Activated CD4-positive, alpha-beta memory T cell treated with anti-CD3 and anti-CD28 coated beads for 36 hours (primary cell): Measurements from ENCODE around the gene ITSN1. TPM values are rescaled to one million over a fixed set of nuclear protein-coding genes. Genes with fewer than 3 reads are reported as not detected.

Source experiments
- CTCF ChIA-PET: fragments of 350-600 bp; sonication (Branson Sonifier 250); formaldehyde crosslinking; loops from one replicate; lab custom pipeline; 2021; ENCODE audit warnings: antibody characterized with exemption, inconsistent platforms; lab: Charles Lee
- POLR2A ChIA-PET: fragments of 350-600 bp; sonication (Branson Sonifier 250); formaldehyde crosslinking; loops from one replicate; lab custom pipeline; 2021; ENCODE audit warnings: antibody characterized with exemption; lab: Charles Lee
- DNase-seq: peaks from one replicate; pipeline ENCODE4 v3.0.0-alpha.2; 2020
- H3K27ac Mint-ChIP-seq: one replicate; pipeline ENCODE4 v1.8.0; 2021; ENCODE audit warnings: mixed read lengths
- H3K27me3 Mint-ChIP-seq: one replicate; pipeline ENCODE4 v1.8.0; 2021; ENCODE audit warnings: mixed read lengths
- H3K36me3 Mint-ChIP-seq: one replicate; pipeline ENCODE4 v1.8.0; 2021; ENCODE audit warnings: mixed read lengths
- H3K4me1 Mint-ChIP-seq: one replicate; pipeline ENCODE4 v1.8.0; 2021; ENCODE audit warnings: low read depth, mixed read lengths
- H3K4me3 Mint-ChIP-seq: one replicate; pipeline ENCODE4 v1.8.0; 2021; ENCODE audit warnings: mild to moderate bottlenecking, mixed read lengths
- H3K9me3 Mint-ChIP-seq: one replicate; pipeline ENCODE4 v1.8.0; 2021; ENCODE audit warnings: mixed read lengths
- intact Hi-C: fragments of 100-400 bp; cut with micrococcal nuclease; formaldehyde crosslinking; loops from one replicate; pipeline ENCODE4 v1.15.1; 2023
- total RNA-seq, 2 experiments: library from RNA; stranded (reverse); gene quantifications; one replicate each; pipeline ENCODE4 v1.2.3, GENCODE V29; 2021

The ITSN1 gene
- total RNA-seq, 2 experiments from 2014 or later: 3.2 to 4.5 TPM

- Mint-ChIP-seq H3K36me3 (no peaks in the 10 kb centered on the region), H3K9me3 (no peaks in the 10 kb centered on the region), H3K4me1 (peaks cover 7% of the 10 kb centered on the region), H3K27me3 (peaks cover 4% of the 10 kb centered on the region), H3K27ac (no peak overlapping the region), H3K4me3 (no peak overlapping the region)
- CTCF ChIA-PET: no interaction called here
- no peak for DNase-seq
- POLR2A ChIA-PET: no interaction called here
- intact Hi-C loops: no loop called here
These were observed 247.9 kb downstream of the ITSN1 start for GRCh38 chr21:33890187-33890586.

GRCh38 chr21:33892853-33893252 lies 250.6 kb downstream of the ITSN1 start:
- ChIA-PET CTCF (interaction anchor here (1.2 kb wide), 2 partner anchors 16 to 455 kb away, joined by 3 to 4 read pairs; no protein-coding TSS in a partner anchor), POLR2A (no interaction called here)
- intact Hi-C loops: no loop called here
- Mint-ChIP-seq H3K27me3 (peaks cover 9% of the 10 kb centered on the region), H3K9me3 (no peaks in the 10 kb centered on the region), H3K4me1 (peaks cover 12% of the 10 kb centered on the region), H3K27ac (no peak overlapping the region), H3K36me3 (no peaks in the 10 kb centered on the region), H3K4me3 (no peak overlapping the region)
- DNase-seq: no peak

GRCh38 chr21:33893917-33894316 lies 251.6 kb downstream of the ITSN1 start:
- no peak for DNase-seq
- POLR2A ChIA-PET: no interaction called here
- Mint-ChIP-seq H3K9me3 (no peaks in the 10 kb centered on the region), H3K4me3 (no peak overlapping the region), H3K36me3 (no peaks in the 10 kb centered on the region), H3K4me1 (peaks cover 12% of the 10 kb centered on the region), H3K27me3 (peaks cover 9% of the 10 kb centered on the region), H3K27ac (no peak overlapping the region)
- CTCF ChIA-PET: interaction anchor here (0.7 to 1.2 kb wide), 2 partner anchors 15 to 454 kb away, joined by 3 read pairs; no protein-coding TSS in a partner anchor
- intact Hi-C loops: no loop called here

GRCh38 chr21:33894736-33895288 lies 252.5 kb downstream of the ITSN1 start:
- intact Hi-C loops: no loop called here
- no peaks in the 10 kb centered on the region for H3K9me3 Mint-ChIP-seq
- POLR2A ChIA-PET: no interaction called here

GRCh38 chr21:33895356-33895755 lies 253.1 kb downstream of the ITSN1 start:
- POLR2A ChIA-PET: no interaction called here
- peaks cover 12% of the 10 kb centered on the region for H3K4me1 Mint-ChIP-seq
- H3K36me3 Mint-ChIP-seq: no peaks in the 10 kb centered on the region
- no peak for DNase-seq
- CTCF ChIA-PET: interaction anchor here (0.8 kb wide), 1 partner anchor 228 kb away, joined by 3 read pairs; no protein-coding TSS in a partner anchor
- no peak overlapping the region for H3K4me3 Mint-ChIP-seq
- intact Hi-C loops: no loop called here
- H3K27ac Mint-ChIP-seq: no peak overlapping the region
- H3K9me3 Mint-ChIP-seq: no peaks in the 10 kb centered on the region
- H3K27me3 Mint-ChIP-seq: peaks cover 9% of the 10 kb centered on the region

More at GRCh38 chr21:33894736-33895288, 252.5 kb downstream of the ITSN1 start:
- CTCF ChIA-PET: interaction anchor here (0.7 to 0.8 kb wide), 2 partner anchors 228 to 453 kb away, joined by 3 read pairs; no protein-coding TSS in a partner anchor
- Mint-ChIP-seq H3K4me1 (peaks cover 12% of the 10 kb centered on the region), H3K4me3 (no peak overlapping the region), H3K27ac (no peak overlapping the region), H3K36me3 (no peaks in the 10 kb centered on the region), H3K27me3 (peaks cover 9% of the 10 kb centered on the region)
- peak; percentile 78 for DNase-seq

- Mint-ChIP-seq H3K4me3 (no peak overlapping the region), H3K27me3 (peaks cover 9% of the 10 kb centered on the region), H3K9me3 (no peaks in the 10 kb centered on the region), H3K4me1 (peaks cover 12% of the 10 kb centered on the region), H3K36me3 (peaks cover 3% of the 10 kb centered on the region), H3K27ac (no peak overlapping the region)
- intact Hi-C loops: no loop called here
- no peak for DNase-seq
- ChIA-PET POLR2A (no interaction called here), CTCF (interaction anchor here (0.5 to 0.9 kb wide), 4 partner anchors 70 to 308 kb away, joined by 3 read pairs; partner anchors contain the start of gene DONSON)
These were observed 254.4 kb downstream of the ITSN1 start for GRCh38 chr21:33896691-33897090.

GRCh38 chr21:33897098-33897497 lies 254.8 kb downstream of the ITSN1 start:
- H3K36me3 Mint-ChIP-seq: peaks cover 5% of the 10 kb centered on the region
- H3K4me1 Mint-ChIP-seq: peaks cover 12% of the 10 kb centered on the region
- H3K27ac Mint-ChIP-seq: no peak overlapping the region
- H3K27me3 Mint-ChIP-seq: peaks cover 9% of the 10 kb centered on the region
- no peaks in the 10 kb centered on the region for H3K9me3 Mint-ChIP-seq
- no peak for DNase-seq
- ChIA-PET POLR2A (no interaction called here), CTCF (interaction anchor here (0.5 to 0.9 kb wide), 2 partner anchors 69 to 308 kb away, joined by 3 read pairs; partner anchors contain the start of gene DONSON)
- no peak overlapping the region for H3K4me3 Mint-ChIP-seq
- intact Hi-C loops: no loop called here

- Mint-ChIP-seq H3K36me3 (peaks cover 10% of the 10 kb centered on the region), H3K4me3 (no peak overlapping the region), H3K27me3 (peaks cover 9% of the 10 kb centered on the region), H3K4me1 (peaks cover 12% of the 10 kb centered on the region), H3K27ac (no peak overlapping the region), H3K9me3 (no peaks in the 10 kb centered on the region)
- no peak for DNase-seq
- POLR2A ChIA-PET: no interaction called here
- CTCF ChIA-PET: interaction anchor here (2.1 kb wide), 1 partner anchor 27 kb away, joined by 4 read pairs; no protein-coding TSS in a partner anchor
- intact Hi-C loops: no loop called here
These were observed 255.4 kb downstream of the ITSN1 start for GRCh38 chr21:33897739-33898138.

GRCh38 chr21:33898586-33898985 lies 256.3 kb downstream of the ITSN1 start:
- POLR2A ChIA-PET: no interaction called here
- Mint-ChIP-seq H3K4me3 (no peak overlapping the region), H3K36me3 (peaks cover 19% of the 10 kb centered on the region), H3K27ac (no peak overlapping the region), H3K4me1 (peaks cover 12% of the 10 kb centered on the region), H3K9me3 (no peaks in the 10 kb centered on the region), H3K27me3 (peaks cover 9% of the 10 kb centered on the region)
- intact Hi-C loops: no loop called here
- no peak for DNase-seq
- CTCF ChIA-PET: interaction anchor here (0.5 to 2.1 kb wide), 2 partner anchors 26 to 110 kb away, joined by 3 to 4 read pairs; no protein-coding TSS in a partner anchor

GRCh38 chr21:33899199-33899598 lies 256.9 kb downstream of the ITSN1 start:
- ChIA-PET POLR2A (no interaction called here), CTCF (interaction anchor here (1.0 to 2.1 kb wide), 3 partner anchors 9 to 449 kb away, joined by 3 to 4 read pairs (median 3); no protein-coding TSS in a partner anchor)
- peaks cover 9% of the 10 kb centered on the region for H3K27me3 Mint-ChIP-seq
- no peak overlapping the region for H3K4me3 Mint-ChIP-seq
- intact Hi-C loops: no loop called here
- H3K9me3 Mint-ChIP-seq: no peaks in the 10 kb centered on the region
- no peak for DNase-seq
- peaks cover 12% of the 10 kb centered on the region for H3K4me1 Mint-ChIP-seq
- peaks cover 21% of the 10 kb centered on the region for H3K36me3 Mint-ChIP-seq
- H3K27ac Mint-ChIP-seq: no peak overlapping the region

- H3K9me3 Mint-ChIP-seq: no peaks in the 10 kb centered on the region
- POLR2A ChIA-PET: no interaction called here
- no peak overlapping the region for H3K27ac Mint-ChIP-seq
- no peaks in the 10 kb centered on the region for H3K27me3 Mint-ChIP-seq
- no peaks in the 10 kb centered on the region for H3K4me1 Mint-ChIP-seq
- peaks cover 41% of the 10 kb centered on the region for H3K36me3 Mint-ChIP-seq
- peak; percentile 32 for DNase-seq
- intact Hi-C loops: no loop called here
- CTCF ChIA-PET: interaction anchor here (0.6 to 1.5 kb wide), 4 partner anchors 11 to 729 kb away, joined by 3 to 6 read pairs (median 3); no protein-coding TSS in a partner anchor
- no peak overlapping the region for H3K4me3 Mint-ChIP-seq
These were observed 259.3 kb downstream of the ITSN1 start for GRCh38 chr21:33901412-33902288.

GRCh38 chr21:33902349-33902748 lies 260.0 kb downstream of the ITSN1 start:
- H3K36me3 Mint-ChIP-seq: peaks cover 46% of the 10 kb centered on the region

More at GRCh38 chr21:33902349-33902748, 260.0 kb downstream of the ITSN1 start:
- CTCF ChIA-PET: interaction anchor here (0.8 to 2.7 kb wide), 3 partner anchors 10 to 446 kb away, joined by 3 to 6 read pairs (median 6); no protein-coding TSS in a partner anchor
- Mint-ChIP-seq H3K27me3 (no peaks in the 10 kb centered on the region), H3K27ac (no peak overlapping the region), H3K4me3 (no peak overlapping the region), H3K4me1 (no peaks in the 10 kb centered on the region), H3K9me3 (no peaks in the 10 kb centered on the region)
- intact Hi-C loops: no loop called here
- DNase-seq: no peak
- POLR2A ChIA-PET: no interaction called here
